Measurements from ENCODE around the gene HCK.
A peak's percentile ranks its signal among the peaks of the same experiment; 100 is the strongest.

HCK gene

GRCh38 chr20:32078791-32079190, 26.7 kb downstream of the HCK start:
- no peak overlapping the region for H3K9ac ChIP-seq (ENCODE audit: low read length)
- no peak overlapping the region for H3K4me3 ChIP-seq (ENCODE audit: low read depth, low read length)
- no peaks in the 10 kb centered on the region for H3K36me3 ChIP-seq (ENCODE audit: control insufficient read depth, insufficient read depth, low read length)
- no peak overlapping the region for H3K27ac ChIP-seq (ENCODE audit: low read depth, low read length)
- no peaks in the 10 kb centered on the region for H3K27me3 ChIP-seq (ENCODE audit: control insufficient read depth, insufficient read depth, low read length)
- peaks cover 10% of the 10 kb centered on the region; the same call in 1 of the 2 replicates for H3K9me3 ChIP-seq (ENCODE audit: control insufficient read depth, insufficient read depth, low read depth, low read length)
- no peaks in the 10 kb centered on the region for H3K4me1 ChIP-seq (ENCODE audit: control insufficient read depth, insufficient read depth, low read length)

- Histone ChIP-seq H3K4me3 (ENCODE audit: low read depth, low read length) (no peak overlapping the region), H3K27ac (ENCODE audit: low read depth, low read length) (no peak overlapping the region), H3K36me3 (ENCODE audit: control insufficient read depth, insufficient read depth, low read length) (no peaks in the 10 kb centered on the region), H3K27me3 (ENCODE audit: control insufficient read depth, insufficient read depth, low read length) (no peaks in the 10 kb centered on the region), H3K9me3 (ENCODE audit: control insufficient read depth, insufficient read depth, low read depth, low read length) (peaks cover 4% of the 10 kb centered on the region; the same call in 1 of the 2 replicates), H3K4me1 (ENCODE audit: control insufficient read depth, insufficient read depth, low read length) (no peaks in the 10 kb centered on the region), H3K9ac (ENCODE audit: low read length) (no peak overlapping the region)
Measured at GRCh38 chr20:32079655-32080109, 27.6 kb downstream of the HCK start.

GRCh38 chr20:32080783-32081182, 28.7 kb downstream of the HCK start:
- Histone ChIP-seq H3K9ac (ENCODE audit: low read length) (no peak overlapping the region), H3K4me1 (ENCODE audit: control insufficient read depth, insufficient read depth, low read length) (no peaks in the 10 kb centered on the region), H3K9me3 (ENCODE audit: control insufficient read depth, insufficient read depth, low read depth, low read length) (no peaks in the 10 kb centered on the region), H3K4me3 (ENCODE audit: low read depth, low read length) (no peak overlapping the region), H3K27me3 (ENCODE audit: control insufficient read depth, insufficient read depth, low read length) (no peaks in the 10 kb centered on the region), H3K36me3 (ENCODE audit: control insufficient read depth, insufficient read depth, low read length) (no peaks in the 10 kb centered on the region), H3K27ac (ENCODE audit: low read depth, low read length) (no peak overlapping the region)

GRCh38 chr20:32083469-32083868, 31.4 kb downstream of the HCK start:
- Histone ChIP-seq H3K27ac (ENCODE audit: low read depth, low read length) (no peak overlapping the region), H3K9me3 (ENCODE audit: control insufficient read depth, insufficient read depth, low read depth, low read length) (peaks cover 4% of the 10 kb centered on the region), H3K9ac (ENCODE audit: low read length) (no peak overlapping the region), H3K4me3 (ENCODE audit: low read depth, low read length) (no peak overlapping the region), H3K4me1 (ENCODE audit: control insufficient read depth, insufficient read depth, low read length) (no peaks in the 10 kb centered on the region), H3K36me3 (ENCODE audit: control insufficient read depth, insufficient read depth, low read length) (no peaks in the 10 kb centered on the region), H3K27me3 (ENCODE audit: control insufficient read depth, insufficient read depth, low read length) (no peaks in the 10 kb centered on the region)

- H3K27ac ChIP-seq (ENCODE audit: low read depth, low read length), result no peak overlapping the region
- peaks cover 11% of the 10 kb centered on the region for H3K9me3 ChIP-seq (ENCODE audit: control insufficient read depth, insufficient read depth, low read depth, low read length)
- H3K4me1 ChIP-seq (ENCODE audit: control insufficient read depth, insufficient read depth, low read length), result peaks cover 27% of the 10 kb centered on the region
Measured at GRCh38 chr20:32087070-32087469, 35.0 kb downstream of the HCK start.

GRCh38 chr20:32088759-32089158, 36.7 kb downstream of the HCK start:
- Histone ChIP-seq H3K4me1 (ENCODE audit: control insufficient read depth, insufficient read depth, low read length) (peaks cover 27% of the 10 kb centered on the region), H3K27ac (ENCODE audit: low read depth, low read length) (no peak overlapping the region), H3K27me3 (ENCODE audit: control insufficient read depth, insufficient read depth, low read length) (peaks cover 4% of the 10 kb centered on the region; the same call in 1 of the 2 replicates), H3K9me3 (ENCODE audit: control insufficient read depth, insufficient read depth, low read depth, low read length) (peaks cover 11% of the 10 kb centered on the region), H3K36me3 (ENCODE audit: control insufficient read depth, insufficient read depth, low read length) (no peaks in the 10 kb centered on the region), H3K9ac (ENCODE audit: low read length) (no peak overlapping the region), H3K4me3 (ENCODE audit: low read depth, low read length) (no peak overlapping the region)

More at GRCh38 chr20:32087070-32087469, 35.0 kb downstream of the HCK start:
- no peak overlapping the region for H3K9ac ChIP-seq (ENCODE audit: low read length)
- H3K4me3 ChIP-seq (ENCODE audit: low read depth, low read length), result no peak overlapping the region
- H3K36me3 ChIP-seq (ENCODE audit: control insufficient read depth, insufficient read depth, low read length), result no peaks in the 10 kb centered on the region
- peaks cover 1% of the 10 kb centered on the region; the same call in 1 of the 2 replicates for H3K27me3 ChIP-seq (ENCODE audit: control insufficient read depth, insufficient read depth, low read length)

- H3K36me3 ChIP-seq (ENCODE audit: control insufficient read depth, insufficient read depth, low read length), result no peaks in the 10 kb centered on the region
- peaks cover 11% of the 10 kb centered on the region for H3K9me3 ChIP-seq (ENCODE audit: control insufficient read depth, insufficient read depth, low read depth, low read length)
- peaks cover 4% of the 10 kb centered on the region; the same call in 1 of the 2 replicates for H3K27me3 ChIP-seq (ENCODE audit: control insufficient read depth, insufficient read depth, low read length)
- peaks cover 27% of the 10 kb centered on the region for H3K4me1 ChIP-seq (ENCODE audit: control insufficient read depth, insufficient read depth, low read length)
- H3K9ac ChIP-seq (ENCODE audit: low read length), result peak overlapping the region; percentile 39
- 0 out of 2 replicates have a peak overlapping the region, but pooled peaks have one; percentile 5 for H3K4me3 ChIP-seq (ENCODE audit: low read depth, low read length)
- peak overlapping the region; percentile 50 for H3K27ac ChIP-seq (ENCODE audit: low read depth, low read length)
Measured at GRCh38 chr20:32089637-32090362, 37.8 kb downstream of the HCK start.

- H3K36me3 ChIP-seq (ENCODE audit: control insufficient read depth, insufficient read depth, low read length), result no peaks in the 10 kb centered on the region
Measured at GRCh38 chr20:32091888-32092346, 39.9 kb downstream of the HCK start.

GRCh38 chr20:32098786-32099185, 46.7 kb downstream of the HCK start:
- Histone ChIP-seq H3K36me3 (ENCODE audit: control insufficient read depth, insufficient read depth, low read length) (no peaks in the 10 kb centered on the region), H3K27me3 (ENCODE audit: control insufficient read depth, insufficient read depth, low read length) (peaks cover 14% of the 10 kb centered on the region), H3K4me3 (ENCODE audit: low read depth, low read length) (no peak overlapping the region), H3K27ac (ENCODE audit: low read depth, low read length) (no peak overlapping the region), H3K9ac (ENCODE audit: low read length) (no peak overlapping the region), H3K4me1 (ENCODE audit: control insufficient read depth, insufficient read depth, low read length) (no peaks in the 10 kb centered on the region), H3K9me3 (ENCODE audit: control insufficient read depth, insufficient read depth, low read depth, low read length) (no peaks in the 10 kb centered on the region)

More at GRCh38 chr20:32091888-32092346, 39.9 kb downstream of the HCK start:
- no peak overlapping the region for H3K4me3 ChIP-seq (ENCODE audit: low read depth, low read length)
- H3K27me3 ChIP-seq (ENCODE audit: control insufficient read depth, insufficient read depth, low read length), result peaks cover 4% of the 10 kb centered on the region; the same call in 1 of the 2 replicates
- H3K9ac ChIP-seq (ENCODE audit: low read length), result no peak overlapping the region
- H3K9me3 ChIP-seq (ENCODE audit: control insufficient read depth, insufficient read depth, low read depth, low read length), result peaks cover 11% of the 10 kb centered on the region
- no peak overlapping the region for H3K27ac ChIP-seq (ENCODE audit: low read depth, low read length)
- peaks cover 27% of the 10 kb centered on the region for H3K4me1 ChIP-seq (ENCODE audit: control insufficient read depth, insufficient read depth, low read length)

GRCh38 chr20:32108814-32109391, 56.9 kb downstream of the HCK start:
- Histone ChIP-seq H3K9me3 (ENCODE audit: control insufficient read depth, insufficient read depth, low read depth, low read length) (no peaks in the 10 kb centered on the region), H3K27me3 (ENCODE audit: control insufficient read depth, insufficient read depth, low read length) (0 out of 2 replicates have a peak, but pooled peaks cover 1% of the 10 kb centered on the region), H3K4me1 (ENCODE audit: control insufficient read depth, insufficient read depth, low read length) (0 out of 2 replicates have a peak, but pooled peaks cover 4% of the 10 kb centered on the region), H3K27ac (ENCODE audit: low read depth, low read length) (peak overlapping the region; percentile 100; the same call in 1 of the 2 replicates), H3K9ac (ENCODE audit: low read length) (peak overlapping the region; percentile 99), H3K4me3 (ENCODE audit: low read depth, low read length) (peak overlapping the region; percentile 97; the same call in 1 of the 2 replicates), H3K36me3 (ENCODE audit: control insufficient read depth, insufficient read depth, low read length) (no peaks in the 10 kb centered on the region)

Measured in HUES6 (cell line).